K562 (cell line): ENCODE results near the gene NDUFAF8. TPM values are rescaled to one million over a fixed set of nuclear protein-coding genes. Genes with fewer than 3 reads are reported as not detected.
A peak's percentile ranks its signal among the peaks of the same experiment; 100 is the strongest.

ENCODE experiments used
- ATAC-seq: fragments of 200-7000 bp; cut with Tn5 transposase; 3 replicates; pipeline ENCODE4 v1.9.1; 2020; ENCODE audit warnings: moderate library complexity
- BruUV-seq: library from RNA; stranded (reverse); fragments of 400-500 nt; replicated peaks from 2 replicates; lab custom pipeline; 2021; lab: Mats Ljungman, UMichigan
- CTCF ChIA-PET: fragments of 300-600 bp; formaldehyde crosslinking; extraction: SDS; loops from one replicate; lab custom pipeline; 2021; ENCODE audit warnings: low intra/inter-chr PET ratio; lab: Yijun Ruan, JAX
- POLR2A ChIA-PET: fragments of 300-600, 350-650 bp; sonication (Branson Sonifier 250); formaldehyde crosslinking; extraction: SDS; loops from one replicate; lab custom pipeline; 2021; ENCODE audit warnings: antibody characterized with exemption, inconsistent platforms; lab: Yijun Ruan, JAX
- DNase-seq, 4 experiments: peaks; one replicate each; pipeline versions ENCODE4 v3.0.0 to v3.0.0-alpha.2; 2011 to 2018; ENCODE audit warnings: low spot score in 3 of 4, mixed read lengths in 3 of 4; ENCODE audit errors: extremely low read depth in 1 of 4
- FAIRE-seq: peaks from 2 replicates; lab custom pipeline; 2011; peaks lifted over from hg19 to GRCh38; lab: Jason Lieb, UNC
- H2AFZ ChIP-seq: 2 replicates; pipeline ENCODE4 v1.6.0; 2011; ENCODE audit warnings: low read depth, low read length, control low read depth, inconsistent platforms
- H3K27ac ChIP-seq: fragments of 200-600 bp; 3 replicates; pipeline ENCODE4 v1.8.0; 2011; ENCODE audit warnings: low read depth, mild to moderate bottlenecking, control low read depth, inconsistent platforms, low read length, moderate library complexity, mixed read lengths; ENCODE audit errors: extremely low read depth
- H3K27me3 ChIP-seq, 2 experiments: fragments of 300-600 bp in 1 of 2; 2 replicates in 1 of 2; 3 replicates in 1 of 2; pipeline versions ENCODE4 v1.6.0 to v1.8.0; 2011; ENCODE audit warnings: inconsistent platforms in 2 of 2, low read length in 2 of 2, mild to moderate bottlenecking in 1 of 2, mixed read lengths in 1 of 2, moderate library complexity in 1 of 2; ENCODE audit not compliant: control insufficient read depth in 2 of 2, insufficient read depth in 2 of 2
- H3K36me3 ChIP-seq: fragments of 300-600 bp; 3 replicates; pipeline ENCODE4 v1.8.0; 2011; ENCODE audit warnings: mild to moderate bottlenecking, low read length, inconsistent platforms; ENCODE audit not compliant: control insufficient read depth, insufficient read depth
- H3K4me1 ChIP-seq, 2 experiments: fragments of 200-600 bp in 1 of 2; replicated peaks in 1 of 2; 2 replicates in 1 of 2; 3 replicates in 1 of 2; pipeline versions ENCODE4 v1.5.1 to v1.8.0; 2011; ENCODE audit warnings: inconsistent platforms in 2 of 2, low read length in 2 of 2, mild to moderate bottlenecking in 1 of 2, mixed read lengths in 1 of 2, moderate library complexity in 1 of 2; ENCODE audit not compliant: control insufficient read depth in 2 of 2, insufficient read depth in 2 of 2
- H3K4me2 ChIP-seq: 2 replicates; pipeline ENCODE4 v1.6.1; 2011; ENCODE audit warnings: low read length, control low read depth, inconsistent platforms, mixed read lengths; ENCODE audit not compliant: insufficient read depth
- H3K4me3 ChIP-seq: fragments of 200-600 bp; sonication (generic), shearing (Covaris generic); 2 replicates; pipeline ENCODE4 v1.5.1; 2016; ENCODE audit warnings: control low read depth, inconsistent platforms
- H3K79me2 ChIP-seq: fragments of 200-600 bp; 3 replicates; pipeline ENCODE4 v1.8.0; 2011; ENCODE audit warnings: low read length, inconsistent platforms; ENCODE audit not compliant: control insufficient read depth, insufficient read depth
- H3K9ac ChIP-seq, 2 experiments: 2 replicates each; pipeline versions ENCODE4 v1.6.0 to v1.6.1; 2011; ENCODE audit warnings: low read depth in 2 of 2, low read length in 2 of 2, control low read depth in 1 of 2, inconsistent platforms in 1 of 2, mild to moderate bottlenecking in 1 of 2, mixed read lengths in 1 of 2; ENCODE audit not compliant: insufficient read depth in 1 of 2
- H3K9me1 ChIP-seq: one replicate; pipeline ENCODE4 v1.6.0; 2011; ENCODE audit warnings: inconsistent platforms, mild to moderate bottlenecking, low read length, moderate library complexity; ENCODE audit not compliant: control insufficient read depth, insufficient read depth
- H3K9me3 ChIP-seq: replicated peaks from 2 replicates; pipeline ENCODE4 v1.5.1; 2011; ENCODE audit warnings: low read depth, low read length, inconsistent platforms; ENCODE audit not compliant: control insufficient read depth, insufficient read depth
- H4K20me1 ChIP-seq: replicated peaks from 2 replicates; pipeline ENCODE4 v1.6.1; 2011; ENCODE audit warnings: low read length, inconsistent platforms, mixed read lengths; ENCODE audit not compliant: control insufficient read depth, insufficient read depth
- BACH1 ChIP-seq: fragments of 200-800 bp; sonication (Bioruptor generic); IDR thresholded peaks from 2 replicates; pipeline ENCODE4 v1.6.1; 2016; ENCODE audit warnings: missing genetic modification characterization, missing compliant biosample characterization
- BMI1 ChIP-seq: fragments of 150-350 bp; IDR thresholded peaks from 2 replicates; pipeline ENCODE4 v1.6.1; 2014; ENCODE audit warnings: low read length
- CTCF ChIP-seq, 3 experiments: IDR thresholded peaks in 2 of 3; conservative IDR thresholded peaks in 1 of 3; 2 replicates each; pipeline ENCODE4 v1.5.1; 2011 to 2012; ENCODE audit warnings: low read length in 3 of 3, mild to moderate bottlenecking in 3 of 3, control low read depth in 2 of 3, improper control_type of control experiment in 1 of 3, inconsistent platforms in 1 of 3, low read depth in 1 of 3, mixed read lengths in 1 of 3, moderate library complexity in 1 of 3; ENCODE audit not compliant: insufficient read depth in 2 of 3
- RAD21 ChIP-seq, 2 experiments: fragments of 250-450 bp in 1 of 2; fragments of 450-650 bp in 1 of 2; sonication (Bioruptor Pico) in 1 of 2; formaldehyde crosslinking in 1 of 2; IDR thresholded peaks in 1 of 2; conservative IDR thresholded peaks in 1 of 2; 2 replicates each; pipeline versions ENCODE4 v1.4.0 to v1.8.0; 2020 to 2022; ENCODE audit warnings: mild to moderate bottlenecking in 2 of 2, moderate library complexity in 1 of 2
- RB1 ChIP-seq: fragments of 450-650 bp; IDR thresholded peaks from 2 replicates; pipeline ENCODE4 v1.6.1; 2017; ENCODE audit warnings: low read depth, mild to moderate bottlenecking
- REST ChIP-seq, 2 experiments: fragments of 450-650 bp; formaldehyde crosslinking in 1 of 2; IDR thresholded peaks; 2 replicates each; pipeline versions ENCODE4 v1.4.0 to v1.6.1; 2014 to 2020; ENCODE audit warnings: mild to moderate bottlenecking in 2 of 2, borderline replicate concordance in 1 of 2, low read depth in 1 of 2
- SMARCE1 ChIP-seq: fragments of 450-650 bp; IDR thresholded peaks from 2 replicates; pipeline ENCODE4 v1.7.1; 2016; ENCODE audit warnings: mild to moderate bottlenecking
- SPI1 ChIP-seq: IDR thresholded peaks from 2 replicates; pipeline ENCODE4 v1.6.1; 2011; ENCODE audit warnings: low read depth, low read length, control low read depth, borderline replicate concordance
- ZNF263 ChIP-seq: sonication (generic); formaldehyde crosslinking; IDR thresholded peaks from 2 replicates; pipeline ENCODE4 v1.8.0; 2022; ENCODE audit warnings: mild to moderate bottlenecking, missing genetic modification reagents, borderline replicate concordance
- ZSCAN29 ChIP-seq: fragments of 450-650 bp; IDR thresholded peaks from 2 replicates; pipeline ENCODE4 v1.6.1; 2017
- WGBS: fragments of 100-300 bp; shearing (Covaris generic); methylation state at CpG from one replicate; pipeline ENCODE4 v1.1.6; 2016; ENCODE audit warnings: low coverage, mixed read lengths; ENCODE audit not compliant: insufficient coverage; ENCODE audit errors: missing lambda C conversion rate; 5-methylcytosine and 5-hydroxymethylcytosine counted together
- in situ Hi-C: fragments of 300-500 bp; cut with MboI; formaldehyde crosslinking; loops from 4 replicates; pipeline ENCODE4 v1.15.0; 2018; ENCODE audit warnings: inconsistent platforms, mixed read lengths
- intact Hi-C: fragments of 100-400 bp; cut with micrococcal nuclease; formaldehyde crosslinking; loops from 2 replicates; pipeline ENCODE4 v1.14.2; 2022
- polyA plus RNA-seq, 8 experiments: library from polyadenylated mRNA; depleted of rRNA in 4 of 8; stranded (reverse) in 5 of 8; unstranded in 3 of 8; fragments of >200 nt; fragmentation: Nextera tagmentation in 2 of 8; fragmentation: Illumina TruSeq in 1 of 8; extraction: Ambion mirVana in 2 of 8; extraction: Trizol in 1 of 8; gene quantifications; 2 replicates each; pipeline versions ENCODE4 v1.2.1 to v1.2.3, GENCODE V29; 2011 to 2014; ENCODE audit warnings: inconsistent platforms in 1 of 8, missing spikeins in 1 of 8
- total RNA-seq, 7 experiments: library from RNA; depleted of rRNA in 6 of 7; stranded (reverse); fragments of >200 nt in 6 of 7; fragmentation: Illumina TruSeq in 2 of 7; extraction: Trizol in 2 of 7; gene quantifications; 2 replicates each; pipeline versions ENCODE4 v1.2.1 to v1.2.3, GENCODE V29; 2011 to 2021; ENCODE audit warnings: low replicate concordance in 1 of 7

Gene NDUFAF8
- total and polyA plus RNA-seq, 9 of the 15 experiments (the other 6 are each of a cell fraction or from before 2014, with no cell fraction given): 13.5 to 144 (median 90.0) TPM

GRCh38 chr17:81254955-81255717, 16.0 kb downstream of the NDUFAF8 start:
- Histone ChIP-seq H3K27me3 (no peaks in the 10 kb centered on the region), H3K79me2 (no peaks in the 10 kb centered on the region), H3K9ac (peak overlapping the region in 1 of 2 experiments; percentile 77; a peak in 2 of 4 replicates), H3K9me1 (no peaks in the 10 kb centered on the region), H3K4me3 (no peak overlapping the region), H2AFZ (no peak overlapping the region), H3K4me1 (peaks cover 0 to 44% of the 10 kb centered on the region in 2 experiments; a peak in 1 of 5 replicates), H3K36me3 (peaks cover 48% of the 10 kb centered on the region; the same call in 2 of the 3 replicates), H4K20me1 (no peaks in the 10 kb centered on the region; the same call in 1 of the 2 replicates), H3K27ac (no peak overlapping the region), H3K4me2 (no peak overlapping the region), H3K9me3 (no peaks in the 10 kb centered on the region)
- ChIA-PET CTCF (interaction anchor here (1.0 to 4.0 kb wide), 2 partner anchors 230 to 282 kb away, joined by 3 to 33 read pairs; no protein-coding TSS in a partner anchor), POLR2A (interaction anchor here (0.7 to 1.6 kb wide), 5 partner anchors 9 to 679 kb away, joined by 3 to 6 read pairs (median 4); no protein-coding TSS in a partner anchor)
- ATAC-seq (peak; percentile 80), DNase-seq (peak; percentile 43 to 52 (median 46)), FAIRE-seq (peak; percentile 26)
- WGBS: 67% methylated on average over 34 of the region's 35 CpGs
- intact Hi-C loops: loop anchor here (2.0 to 5.0 kb wide), 2 partner anchors 37 to 230 kb away; no protein-coding TSS in a partner anchor
- no TSS peak for BruUV-seq
- in situ Hi-C loops: no loop called here
- TF ChIP-seq RAD21 (CRISPR knock-in tag; conservative IDR thresholded peaks at IDR 0.05 in 1 of 2, IDR thresholded peaks at IDR 0.05 in 1 of 2) (peak in 1 of 2 experiments; percentile 51; a peak in 2 of 4 replicates), RB1 (peak; percentile 44; the same call in 1 of the 2 replicates), SPI1 (peak; percentile 56; the same call in 1 of the 2 replicates), ZSCAN29 (no peak), BMI1 (no peak), CTCF (IDR thresholded peaks at IDR 0.05 in 2 of 3, conservative IDR thresholded peaks at IDR 0.05 in 1 of 3; ENCODE audit: insufficient read depth in 2 of 3, low read depth in 1 of 3, low read length in 3 of 3) (peak; percentile 58 to 65 (median 62)), REST (IDR thresholded peaks at IDR 0.05; ENCODE audit: borderline replicate concordance) (peak; percentile 58; the same call in 1 of the 2 replicates), REST (CRISPR knock-in tag; IDR thresholded peaks at IDR 0.05; ENCODE audit: low read depth) (no peak), SMARCE1 (no peak), BACH1 (tag) (no peak), ZNF263 (CRISPR knock-in tag) (peak; percentile 48; the same call in 1 of the 2 replicates)
